HL-60 (cell line): ENCODE results near the gene KIR3DL1.
"Not testable (repeated sequence)": the region's sequence is repeated elsewhere in the genome, so short reads cannot be mapped to it uniquely, and the experiment has no call there.

Experiments
- POLR2AphosphoS5 ChIP-seq: IDR thresholded peaks from 2 replicates; pipeline ENCODE4 v1.6.1; 2012; ENCODE audit warnings: low read depth
- SPI1 ChIP-seq: IDR thresholded peaks from 2 replicates; pipeline ENCODE4 v1.6.1; 2012; ENCODE audit warnings: low read depth, mild to moderate bottlenecking, borderline replicate concordance
- TF ChIP-seq, protein P1 (sequence below): IDR thresholded peaks from one replicate; pipeline ENCODE4 v1.5.1; 2011; ENCODE audit warnings: low read length, control low read depth, inconsistent platforms; ENCODE audit not compliant: insufficient read depth

DNA sequence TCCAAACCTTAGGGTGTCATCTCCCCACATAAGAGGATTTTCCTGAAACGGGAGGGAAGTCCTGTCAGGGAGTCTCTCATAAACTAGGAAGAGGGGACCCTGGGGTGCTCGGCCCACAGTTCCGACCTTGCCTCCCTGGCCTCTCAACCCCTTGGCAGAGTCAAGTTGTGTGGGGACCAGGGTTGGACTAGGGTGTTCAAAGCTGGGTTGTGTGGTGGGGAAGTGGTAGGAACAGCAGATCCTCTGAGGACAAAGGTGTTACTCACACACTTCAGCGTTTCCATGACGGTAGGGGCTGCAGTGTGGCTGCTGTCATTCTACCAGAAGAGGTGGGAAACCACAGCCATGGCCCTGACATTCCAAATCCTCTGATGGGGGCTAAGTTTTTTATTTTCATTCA is 18.9 kb downstream of the KIR3DL1 start:
- TF ChIP-seq, protein P1, sequence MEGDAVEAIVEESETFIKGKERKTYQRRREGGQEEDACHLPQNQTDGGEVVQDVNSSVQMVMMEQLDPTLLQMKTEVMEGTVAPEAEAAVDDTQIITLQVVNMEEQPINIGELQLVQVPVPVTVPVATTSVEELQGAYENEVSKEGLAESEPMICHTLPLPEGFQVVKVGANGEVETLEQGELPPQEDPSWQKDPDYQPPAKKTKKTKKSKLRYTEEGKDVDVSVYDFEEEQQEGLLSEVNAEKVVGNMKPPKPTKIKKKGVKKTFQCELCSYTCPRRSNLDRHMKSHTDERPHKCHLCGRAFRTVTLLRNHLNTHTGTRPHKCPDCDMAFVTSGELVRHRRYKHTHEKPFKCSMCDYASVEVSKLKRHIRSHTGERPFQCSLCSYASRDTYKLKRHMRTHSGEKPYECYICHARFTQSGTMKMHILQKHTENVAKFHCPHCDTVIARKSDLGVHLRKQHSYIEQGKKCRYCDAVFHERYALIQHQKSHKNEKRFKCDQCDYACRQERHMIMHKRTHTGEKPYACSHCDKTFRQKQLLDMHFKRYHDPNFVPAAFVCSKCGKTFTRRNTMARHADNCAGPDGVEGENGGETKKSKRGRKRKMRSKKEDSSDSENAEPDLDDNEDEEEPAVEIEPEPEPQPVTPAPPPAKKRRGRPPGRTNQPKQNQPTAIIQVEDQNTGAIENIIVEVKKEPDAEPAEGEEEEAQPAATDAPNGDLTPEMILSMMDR, result not testable (repeated sequence)
- not testable (repeated sequence) for TF ChIP-seq SPI1, POLR2AphosphoS5
